Astrocyte of the cerebellum (primary cell): ENCODE results near the gene SHC4.

ENCODE experiments used
- DNase-seq: peaks from one replicate; pipeline ENCODE4 v3.0.0-alpha.2; 2011; ENCODE audit warnings: low read depth
- H3K4me3 ChIP-seq: 2 replicates; pipeline ENCODE4 v1.5.1; 2011; ENCODE audit warnings: mild to moderate bottlenecking, low read depth, low read length, moderate library complexity
- in situ Hi-C: cut with HindIII; loops from 2 replicates; pipeline ENCODE4 v1.10.0; 2017; ENCODE audit warnings: low sequenced_read_pairs
- TF ChIP-seq, protein P1 (sequence below): IDR thresholded peaks from 2 replicates; pipeline ENCODE4 v1.5.1; 2012; ENCODE audit warnings: low read length, low read depth, moderate library complexity, mild to moderate bottlenecking; ENCODE audit errors: missing control alignments

SHC4 gene

DNA sequence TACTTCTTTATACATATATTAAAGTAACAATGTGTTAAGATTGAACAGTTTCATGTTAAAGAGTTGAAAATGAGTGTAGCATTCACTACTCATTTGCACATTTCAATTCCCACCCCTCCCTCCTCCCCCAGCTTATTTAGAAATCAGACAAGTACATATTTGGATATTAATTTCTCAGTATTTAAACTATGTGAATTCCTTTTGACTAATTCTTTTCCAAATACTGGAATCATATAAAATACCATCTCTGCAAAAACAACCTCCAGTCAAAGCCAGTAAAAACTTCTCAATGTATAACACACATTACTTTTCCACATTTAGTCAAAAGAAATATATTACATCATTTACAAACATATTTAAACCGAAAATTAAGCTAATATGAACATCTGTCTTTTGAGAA lies 25.5 kb upstream of the SHC4 start:
- no peak for DNase-seq
- in situ Hi-C loops = no loop called here
- H3K4me3 ChIP-seq = no peak overlapping the region
- TF ChIP-seq, protein P1, sequence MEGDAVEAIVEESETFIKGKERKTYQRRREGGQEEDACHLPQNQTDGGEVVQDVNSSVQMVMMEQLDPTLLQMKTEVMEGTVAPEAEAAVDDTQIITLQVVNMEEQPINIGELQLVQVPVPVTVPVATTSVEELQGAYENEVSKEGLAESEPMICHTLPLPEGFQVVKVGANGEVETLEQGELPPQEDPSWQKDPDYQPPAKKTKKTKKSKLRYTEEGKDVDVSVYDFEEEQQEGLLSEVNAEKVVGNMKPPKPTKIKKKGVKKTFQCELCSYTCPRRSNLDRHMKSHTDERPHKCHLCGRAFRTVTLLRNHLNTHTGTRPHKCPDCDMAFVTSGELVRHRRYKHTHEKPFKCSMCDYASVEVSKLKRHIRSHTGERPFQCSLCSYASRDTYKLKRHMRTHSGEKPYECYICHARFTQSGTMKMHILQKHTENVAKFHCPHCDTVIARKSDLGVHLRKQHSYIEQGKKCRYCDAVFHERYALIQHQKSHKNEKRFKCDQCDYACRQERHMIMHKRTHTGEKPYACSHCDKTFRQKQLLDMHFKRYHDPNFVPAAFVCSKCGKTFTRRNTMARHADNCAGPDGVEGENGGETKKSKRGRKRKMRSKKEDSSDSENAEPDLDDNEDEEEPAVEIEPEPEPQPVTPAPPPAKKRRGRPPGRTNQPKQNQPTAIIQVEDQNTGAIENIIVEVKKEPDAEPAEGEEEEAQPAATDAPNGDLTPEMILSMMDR = no peak

DNA sequence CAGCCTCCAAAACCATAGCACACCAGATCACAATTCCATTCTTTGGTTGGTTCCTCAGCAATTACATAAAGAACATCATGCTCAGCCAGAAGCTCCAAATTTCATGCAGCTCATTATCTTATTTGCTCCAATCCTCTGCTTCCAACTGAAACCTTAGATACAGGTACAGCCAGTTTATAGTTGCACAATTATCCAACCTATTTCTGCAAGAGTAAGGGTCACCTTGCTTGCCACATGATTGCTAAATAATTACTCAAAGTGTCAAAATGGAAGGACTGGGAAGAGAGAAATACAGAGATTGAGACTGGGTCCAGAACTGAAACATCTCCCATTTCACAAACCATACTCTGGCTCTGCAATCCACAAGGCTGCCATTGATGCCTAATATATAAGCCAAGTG lies 23.4 kb upstream of the SHC4 start:
- DNase-seq = no peak
- no peak overlapping the region for H3K4me3 ChIP-seq
- in situ Hi-C loops = no loop called here
- TF ChIP-seq, protein P1 = no peak

DNA sequence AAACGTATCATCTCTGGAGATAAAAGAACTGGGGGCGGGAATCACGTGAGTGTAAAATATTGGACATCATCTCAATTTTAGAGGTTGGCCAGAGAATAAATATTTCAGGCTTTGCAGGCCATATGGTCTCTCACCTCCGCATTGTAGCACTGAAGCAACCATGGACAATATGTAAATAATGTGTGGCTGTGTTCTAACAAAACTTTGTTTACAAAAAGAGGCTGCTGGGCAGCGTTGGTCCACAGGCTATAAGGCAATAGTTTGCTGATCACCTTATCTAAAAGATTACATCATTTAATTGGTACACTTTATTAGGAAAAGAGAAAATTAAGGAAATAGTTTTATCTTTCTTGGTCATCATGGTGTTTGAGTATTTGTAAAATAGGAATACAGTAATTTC lies 22.5 kb upstream of the SHC4 start:
- in situ Hi-C loops = no loop called here
- no peak overlapping the region for H3K4me3 ChIP-seq
- DNase-seq = no peak
- TF ChIP-seq, protein P1 = no peak

DNA sequence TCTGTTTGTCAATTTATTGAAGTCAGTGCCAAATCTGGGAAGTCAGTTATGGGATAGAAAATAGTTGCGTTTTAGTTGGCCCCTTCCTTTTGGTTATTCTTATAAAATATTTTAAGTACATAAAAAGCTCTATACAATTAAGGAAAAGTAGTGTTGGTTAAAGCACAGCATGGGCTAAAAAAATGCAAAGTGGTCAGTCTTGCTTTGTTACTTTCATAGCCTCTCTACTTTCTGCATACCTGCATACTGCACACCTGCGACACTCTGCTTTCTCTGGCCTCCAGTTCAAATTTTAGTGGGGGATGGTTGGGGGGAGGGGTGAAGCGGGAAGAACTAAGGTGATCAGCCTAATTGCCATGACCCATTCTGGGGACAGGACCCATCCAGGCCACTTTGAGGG lies 21.8 kb upstream of the SHC4 start:
- DNase-seq = no peak
- in situ Hi-C loops = no loop called here
- TF ChIP-seq, protein P1 = no peak

DNA sequence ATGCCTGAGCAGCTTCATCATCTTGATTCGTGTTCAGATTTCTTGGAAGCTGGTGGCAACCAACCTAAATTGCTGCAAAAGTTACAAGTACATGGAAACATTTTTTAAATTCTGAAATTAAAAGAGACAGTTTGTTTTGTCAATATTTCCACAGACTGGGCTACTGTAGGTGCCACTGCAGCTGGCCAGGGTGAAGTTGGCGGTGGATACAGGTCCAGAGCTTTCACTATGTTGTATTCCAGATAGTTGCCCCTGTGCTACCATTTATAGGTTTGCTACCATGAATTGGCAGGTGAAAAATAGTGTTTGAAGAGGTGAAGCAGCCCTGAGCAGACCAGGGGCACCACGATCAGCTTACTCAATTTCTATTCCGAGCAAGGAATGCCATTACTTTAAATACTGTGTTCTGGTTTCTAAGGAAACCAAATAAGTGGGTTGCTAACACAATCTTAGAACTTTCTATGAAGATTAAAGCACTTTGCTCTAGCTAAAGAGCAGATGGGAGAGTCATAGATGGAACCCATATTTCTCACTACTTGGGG lies 21.2 kb upstream of the SHC4 start:
- no peak for DNase-seq
- no peak overlapping the region for H3K4me3 ChIP-seq
- TF ChIP-seq, protein P1 = no peak
- in situ Hi-C loops = no loop called here

More for the DNA sequence above, 21.8 kb upstream of the SHC4 start:
- H3K4me3 ChIP-seq = no peak overlapping the region

DNA sequence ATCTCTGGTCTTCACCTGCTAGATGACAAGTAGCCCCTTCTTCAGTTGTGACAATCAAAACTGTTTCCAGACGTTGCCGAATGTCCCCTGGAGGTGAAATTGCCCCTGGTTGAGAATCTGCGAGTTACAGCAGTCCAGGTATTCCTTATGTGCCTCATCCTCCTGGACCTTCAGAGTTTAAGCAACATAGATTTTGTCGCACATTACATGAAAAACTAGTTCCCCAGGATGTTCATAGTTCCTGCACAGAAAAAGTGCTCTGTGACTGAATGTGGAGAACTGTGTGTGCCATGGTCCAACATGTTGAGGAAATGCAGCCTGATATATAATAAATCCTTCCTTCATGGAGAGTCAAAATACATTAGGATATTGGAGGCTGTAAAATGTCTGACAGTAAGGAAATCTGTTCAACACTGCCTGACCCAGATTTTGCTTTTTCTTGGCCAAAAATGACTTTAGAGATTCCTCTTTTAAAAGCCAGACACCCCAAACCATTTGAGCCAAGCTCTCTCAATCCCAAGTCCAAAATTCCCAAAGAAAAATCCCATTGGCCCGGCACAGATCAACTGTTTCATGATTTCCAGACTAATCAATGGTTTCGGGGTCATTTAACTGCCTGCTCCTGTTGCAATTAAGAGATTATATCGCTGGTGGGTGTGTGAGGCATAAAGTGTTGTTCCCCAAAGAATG lies 20.4 kb upstream of the SHC4 start:
- no peak for DNase-seq
- in situ Hi-C loops = no loop called here
- TF ChIP-seq, protein P1 = no peak
- no peak overlapping the region for H3K4me3 ChIP-seq
